Measurements from ENCODE around the gene TSHR.
"Not testable (repeated sequence)": the region's sequence is repeated elsewhere in the genome, so short reads cannot be mapped to it uniquely, and the experiment has no call there.

Gene TSHR

GRCh38 chr14:81001447-81001846 is 46.0 kb downstream of the TSHR start:
- DNase-seq, result no peak

- DNase-seq, result no peak
These were observed 49.2 kb downstream of the TSHR start for GRCh38 chr14:81004575-81004974.

- DNase-seq, result no peak
These were observed 50.3 kb downstream of the TSHR start for GRCh38 chr14:81005540-81006228.

GRCh38 chr14:81006266-81006665 is 50.8 kb downstream of the TSHR start:
- DNase-seq, result no peak

GRCh38 chr14:81007131-81007530 is 51.7 kb downstream of the TSHR start:
- no peak for DNase-seq

- DNase-seq, result no peak
These were observed 53.9 kb downstream of the TSHR start for GRCh38 chr14:81009346-81009745.

- DNase-seq, result no peak
These were observed 62.8 kb downstream of the TSHR start for GRCh38 chr14:81018251-81018650.

- no peak for DNase-seq
These were observed 63.3 kb downstream of the TSHR start for GRCh38 chr14:81018684-81019083.

GRCh38 chr14:81019113-81019512 is 63.7 kb downstream of the TSHR start:
- not testable (repeated sequence) for DNase-seq

- DNase-seq, result no peak
These were observed 67.8 kb downstream of the TSHR start for GRCh38 chr14:81023095-81023710.

GRCh38 chr14:81028461-81028860 is 73.0 kb downstream of the TSHR start:
- DNase-seq, result no peak

- no peak for DNase-seq
These were observed 76.1 kb downstream of the TSHR start for GRCh38 chr14:81031488-81031887.

GRCh38 chr14:81033698-81034240 is 78.3 kb downstream of the TSHR start:
- DNase-seq, result no peak

GRCh38 chr14:81042438-81042837 is 87.0 kb downstream of the TSHR start:
- DNase-seq, result no peak

GRCh38 chr14:81051547-81051946 is 96.1 kb downstream of the TSHR start:
- DNase-seq, result no peak

- not testable (repeated sequence) for DNase-seq
These were observed 98.6 kb downstream of the TSHR start for GRCh38 chr14:81054057-81054456.

GRCh38 chr14:81055971-81056370 is 100.5 kb downstream of the TSHR start:
- no peak for DNase-seq

GRCh38 chr14:81062380-81062779 is 107.0 kb downstream of the TSHR start:
- no peak for DNase-seq

- peak; percentile 3 for DNase-seq
These were observed 107.4 kb downstream of the TSHR start for GRCh38 chr14:81062816-81063215.

- DNase-seq, result no peak
These were observed 111.3 kb downstream of the TSHR start for GRCh38 chr14:81066672-81067071.

- no peak for DNase-seq
These were observed 111.7 kb downstream of the TSHR start for GRCh38 chr14:81067156-81067555.

- no peak for DNase-seq
These were observed 112.9 kb downstream of the TSHR start for GRCh38 chr14:81068176-81068782.

GRCh38 chr14:81070511-81070910 is 115.1 kb downstream of the TSHR start:
- no peak for DNase-seq

GRCh38 chr14:81085596-81085995 is 130.2 kb downstream of the TSHR start:
- DNase-seq, result no peak

Measured in GDM1 (cell line).